ENCODE measurements around the gene KRTAP10-12. TPM values are rescaled to one million over a fixed set of nuclear protein-coding genes. Genes with fewer than 3 reads are reported as not detected.

KRTAP10-12 gene
- total and polyA plus RNA-seq, 10 donors, result not detected

DNA sequence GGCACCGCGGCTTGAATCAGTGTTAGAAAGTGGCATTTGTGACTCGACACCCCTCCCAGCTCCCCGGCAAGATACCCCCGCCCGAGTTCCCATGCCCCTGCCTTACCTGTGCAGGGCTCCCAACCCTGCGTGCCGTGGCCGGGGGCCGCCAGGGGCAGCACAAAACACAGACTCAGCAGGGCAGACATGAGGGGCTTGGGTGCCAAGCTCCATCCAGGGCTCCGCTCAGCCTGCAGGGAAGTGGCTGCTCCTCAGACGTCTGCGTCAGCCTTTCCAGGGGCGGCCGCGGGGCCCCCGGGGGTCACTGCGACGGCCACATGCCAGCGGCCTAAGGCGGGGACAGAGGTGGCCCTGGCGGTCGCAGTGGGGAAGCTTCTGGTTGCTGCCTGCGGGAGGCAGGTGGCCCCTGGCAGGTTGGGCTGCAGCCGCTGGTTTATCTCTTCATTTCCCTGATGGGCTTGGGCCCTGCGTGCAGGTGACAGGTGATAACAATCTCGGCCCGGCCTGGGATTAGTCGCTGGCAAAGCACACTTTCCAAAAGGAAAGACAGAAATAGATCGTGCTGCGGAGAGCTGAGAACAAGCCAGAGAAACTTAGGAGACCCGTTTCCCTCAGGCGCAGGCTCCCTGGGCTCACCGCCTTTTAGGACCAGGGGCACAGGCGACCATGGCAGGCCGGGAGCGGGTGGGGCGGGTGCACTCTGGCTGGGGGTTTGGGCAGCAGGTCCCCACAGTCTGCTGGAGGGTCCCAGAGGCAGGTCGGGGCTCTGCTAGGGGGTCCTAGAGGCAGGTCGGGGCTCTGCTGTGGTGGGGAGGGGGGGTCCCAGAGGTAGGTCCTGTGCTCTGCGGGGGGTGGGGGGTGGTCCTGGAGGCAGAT lies 14.6 kb downstream of the KRTAP10-12 start, which contains the start of gene TSPEAR:
Gene TSPEAR, minus strand, starts transcription at position 246 of the 876 bp plus-strand sequence. Its CDS starts 58 bp downstream, at position 188.
- Histone ChIP-seq H3K9me3 (peaks cover 0 to 3% (median 0%) of the 10 kb centered on the region in 8 donors), H3K4me3 (peak within 1 kb of the TSS in 1 of 8 donors; percentile 22), H3K36me3 (no peaks in the 10 kb centered on the region), H3K27me3 (replicated peaks in 1 of 7) (peaks cover 11 to 84% (median 79%) of the 10 kb centered on the region in 7 donors), H3K27ac (no peak within 1 kb of the TSS), H3K4me1 (peaks cover 0 to 58% (median 24%) of the 10 kb centered on the region in 6 donors)
- WGBS, 5 donors, result 3 to 5% (median 4%) methylated on average over 32 to 41 of the region's 41 CpGs
- intact Hi-C loops (cut with DNase I; ENCODE audit: low total_unique reads), result no loop called here
- TF ChIP-seq POLR2A (IDR thresholded peaks at IDR 0.05) (no peak), CTCF (IDR thresholded peaks at IDR 0.05 in 8 of 11, conservative IDR thresholded peaks at IDR 0.05 in 3 of 11) (no peak), POLR2AphosphoS5 (IDR thresholded peaks at IDR 0.05) (no peak)
- peak; percentile 69 for DNase-seq

GRCh38 chr21:44712203-44713028 lies 15.4 kb downstream of the KRTAP10-12 start:
- Histone ChIP-seq H3K27me3 (replicated peaks in 1 of 7) (peaks cover 6 to 75% (median 70%) of the 10 kb centered on the region in 7 donors), H3K4me3 (no peak overlapping the region), H3K9me3 (no peaks in the 10 kb centered on the region), H3K4me1 (peaks cover 0 to 50% (median 24%) of the 10 kb centered on the region in 6 donors), H3K36me3 (no peaks in the 10 kb centered on the region), H3K27ac (no peak overlapping the region)
- TF ChIP-seq CTCF (IDR thresholded peaks at IDR 0.05 in 8 of 11, conservative IDR thresholded peaks at IDR 0.05 in 3 of 11) (no peak), POLR2A (IDR thresholded peaks at IDR 0.05) (no peak), POLR2AphosphoS5 (IDR thresholded peaks at IDR 0.05) (no peak)
- WGBS, 5 donors, result 12 to 24% (median 17%) methylated on average over 20 to 22 of the region's 22 CpGs
- DNase-seq, result no peak
- intact Hi-C loops (cut with DNase I; ENCODE audit: low total_unique reads), result no loop called here

- H3K27ac ChIP-seq, result no peak overlapping the region
- no peak for DNase-seq
- no peaks in the 10 kb centered on the region for H3K9me3 ChIP-seq
- 52 to 64% (median 62%) methylated on average over 7 to 9 of the region's 9 CpGs for WGBS, 5 donors
- no peak overlapping the region for H3K4me3 ChIP-seq
- intact Hi-C loops (cut with DNase I; ENCODE audit: low total_unique reads), result no loop called here
- H3K36me3 ChIP-seq, result no peaks in the 10 kb centered on the region
- peaks cover 0 to 47% (median 24%) of the 10 kb centered on the region in 6 donors for H3K4me1 ChIP-seq
- no peak for TF ChIP-seq POLR2A (IDR thresholded peaks at IDR 0.05)
- no peak for TF ChIP-seq CTCF (IDR thresholded peaks at IDR 0.05 in 8 of 11, conservative IDR thresholded peaks at IDR 0.05 in 3 of 11)
- TF ChIP-seq POLR2AphosphoS5 (IDR thresholded peaks at IDR 0.05), result no peak
- peaks cover 6 to 70% (median 63%) of the 10 kb centered on the region in 7 donors for H3K27me3 ChIP-seq (replicated peaks in 1 of 7)
Observed at GRCh38 chr21:44713130-44713529, 16.2 kb downstream of the KRTAP10-12 start.

Measured in spleen (tissue), 11 donors.